ENCODE results near the gene H2AZ2.

The H2AZ2 gene

DNA sequence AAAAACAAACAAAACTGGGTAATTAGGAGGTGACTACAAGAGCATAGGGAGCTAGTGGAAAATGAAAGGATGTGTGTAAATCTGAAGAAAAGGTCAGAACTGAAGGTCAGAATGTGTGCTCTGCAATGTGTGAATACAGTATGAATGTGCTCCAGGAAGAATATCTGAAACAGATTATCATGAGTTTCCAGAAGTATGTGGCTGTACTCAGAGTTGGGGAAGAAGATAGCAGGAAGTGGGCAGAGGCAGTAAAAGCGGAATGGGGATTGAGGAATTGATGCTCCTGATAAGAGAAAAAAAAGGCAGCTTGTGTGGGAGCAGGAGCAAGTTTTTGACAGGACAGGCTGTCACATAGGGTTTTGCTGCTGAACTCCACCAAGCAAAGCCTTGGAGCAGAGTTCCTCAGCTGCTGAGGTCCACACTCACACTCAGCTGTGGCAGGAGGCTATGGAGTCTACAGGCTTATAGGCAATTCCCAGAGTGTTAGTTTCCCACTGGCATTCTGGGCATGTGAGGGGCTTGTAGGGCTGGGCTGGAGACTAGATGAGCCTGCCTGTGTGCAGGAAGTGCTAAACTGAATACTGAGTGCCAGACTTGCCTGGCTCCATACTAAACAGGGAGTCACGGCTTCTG, 22.9 kb downstream of the H2AZ2 start:
- TF ChIP-seq, protein P1, sequence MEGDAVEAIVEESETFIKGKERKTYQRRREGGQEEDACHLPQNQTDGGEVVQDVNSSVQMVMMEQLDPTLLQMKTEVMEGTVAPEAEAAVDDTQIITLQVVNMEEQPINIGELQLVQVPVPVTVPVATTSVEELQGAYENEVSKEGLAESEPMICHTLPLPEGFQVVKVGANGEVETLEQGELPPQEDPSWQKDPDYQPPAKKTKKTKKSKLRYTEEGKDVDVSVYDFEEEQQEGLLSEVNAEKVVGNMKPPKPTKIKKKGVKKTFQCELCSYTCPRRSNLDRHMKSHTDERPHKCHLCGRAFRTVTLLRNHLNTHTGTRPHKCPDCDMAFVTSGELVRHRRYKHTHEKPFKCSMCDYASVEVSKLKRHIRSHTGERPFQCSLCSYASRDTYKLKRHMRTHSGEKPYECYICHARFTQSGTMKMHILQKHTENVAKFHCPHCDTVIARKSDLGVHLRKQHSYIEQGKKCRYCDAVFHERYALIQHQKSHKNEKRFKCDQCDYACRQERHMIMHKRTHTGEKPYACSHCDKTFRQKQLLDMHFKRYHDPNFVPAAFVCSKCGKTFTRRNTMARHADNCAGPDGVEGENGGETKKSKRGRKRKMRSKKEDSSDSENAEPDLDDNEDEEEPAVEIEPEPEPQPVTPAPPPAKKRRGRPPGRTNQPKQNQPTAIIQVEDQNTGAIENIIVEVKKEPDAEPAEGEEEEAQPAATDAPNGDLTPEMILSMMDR (IDR thresholded peaks at IDR 0.05; ENCODE audit: extremely low read depth, missing control alignments): no peak
- DNase-seq (ENCODE audit: low spot score): no peak

DNA sequence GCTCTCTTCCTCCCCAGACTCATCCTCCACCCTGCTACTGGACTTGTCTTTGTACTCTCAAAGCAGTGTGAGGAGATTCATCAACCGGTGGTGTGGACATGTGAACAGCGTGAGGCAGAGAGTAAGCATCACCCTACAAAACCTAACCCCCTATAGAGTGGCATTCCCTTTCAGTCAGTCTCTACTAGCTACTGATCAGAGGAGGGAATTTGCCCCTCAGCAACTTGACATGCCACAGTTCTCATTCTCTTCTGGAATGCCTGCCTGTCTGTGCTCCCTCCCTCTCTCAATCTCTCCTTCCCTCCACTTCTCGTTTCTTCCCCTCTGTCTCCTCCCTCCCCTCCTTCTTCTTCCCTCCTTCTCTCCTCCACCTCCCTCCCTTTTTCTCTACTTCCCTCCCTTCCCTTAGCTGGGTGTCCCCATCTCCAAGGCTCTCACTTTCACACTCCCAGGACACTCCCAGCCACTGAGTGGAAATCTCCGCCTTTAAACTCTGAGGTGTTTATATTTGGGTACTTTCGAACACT, 24.6 kb downstream of the H2AZ2 start:
- TF ChIP-seq, protein P1 (IDR thresholded peaks at IDR 0.05; ENCODE audit: extremely low read depth, missing control alignments): no peak
- DNase-seq (ENCODE audit: low spot score): no peak

DNA sequence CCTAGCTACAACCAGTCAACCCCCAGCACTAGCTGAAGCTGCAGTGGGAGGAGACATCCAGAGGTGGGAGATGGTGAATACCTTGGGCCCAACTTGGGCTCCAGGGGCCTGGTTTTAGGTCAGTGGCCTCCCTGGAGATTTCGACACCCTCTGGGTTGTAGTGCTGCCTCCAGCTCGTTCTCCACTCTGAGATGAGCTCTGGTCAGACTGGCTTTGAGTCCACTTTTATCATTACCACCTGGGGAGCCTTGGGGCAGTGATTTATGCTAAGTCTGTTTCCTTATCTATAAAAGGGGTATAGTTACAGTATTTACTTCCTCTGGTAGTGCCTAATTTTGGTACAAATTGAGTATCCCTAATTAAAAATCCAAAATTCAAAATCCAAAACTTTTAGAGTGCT, 28.6 kb downstream of the H2AZ2 start:
- DNase-seq (ENCODE audit: low spot score): no peak
- TF ChIP-seq, protein P1 (IDR thresholded peaks at IDR 0.05; ENCODE audit: extremely low read depth, missing control alignments): no peak

DNA sequence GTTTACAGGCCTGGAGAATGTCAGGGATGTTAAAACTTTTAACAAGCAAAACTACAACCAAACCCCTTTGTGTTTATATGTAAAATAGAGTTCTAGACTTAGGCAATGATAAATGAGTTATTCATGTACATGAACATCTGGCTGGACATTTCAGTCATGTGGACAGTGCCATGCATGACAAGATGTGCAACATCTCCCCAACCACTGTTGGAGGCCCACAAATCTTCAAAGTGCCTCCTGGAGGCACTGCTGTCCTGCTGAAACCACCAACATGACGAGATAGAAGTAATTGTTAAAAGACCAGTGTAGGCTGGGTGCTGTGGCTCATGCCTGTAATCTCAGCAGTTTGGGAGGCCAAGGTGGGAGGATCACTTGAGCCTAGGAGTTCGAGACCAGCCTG, 33.0 kb downstream of the H2AZ2 start:
- TF ChIP-seq, protein P1 (IDR thresholded peaks at IDR 0.05; ENCODE audit: extremely low read depth, missing control alignments): no peak
- DNase-seq (ENCODE audit: low spot score): no peak

DNA sequence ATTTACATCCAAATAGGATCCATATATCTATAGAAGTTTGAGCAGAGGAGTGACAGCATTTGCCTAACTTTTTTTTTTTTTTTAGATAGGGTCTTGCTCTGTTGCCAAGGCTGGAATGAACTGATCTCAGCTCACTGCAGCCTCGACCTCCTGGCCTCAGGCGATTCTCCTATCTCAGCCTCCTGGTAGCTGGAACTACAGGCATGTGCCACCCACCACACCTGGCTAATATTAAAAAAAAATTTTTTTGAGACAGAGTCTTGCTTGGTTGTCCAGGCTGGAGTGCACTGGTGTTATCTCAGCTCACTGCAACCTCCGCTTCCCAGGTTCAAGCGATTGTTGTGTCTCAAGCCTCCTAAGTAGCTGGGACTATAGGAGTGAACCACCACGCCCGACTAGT, 36.3 kb downstream of the H2AZ2 start:
- no peak for DNase-seq (ENCODE audit: low spot score)
- TF ChIP-seq, protein P1 (IDR thresholded peaks at IDR 0.05; ENCODE audit: extremely low read depth, missing control alignments): no peak

DNA sequence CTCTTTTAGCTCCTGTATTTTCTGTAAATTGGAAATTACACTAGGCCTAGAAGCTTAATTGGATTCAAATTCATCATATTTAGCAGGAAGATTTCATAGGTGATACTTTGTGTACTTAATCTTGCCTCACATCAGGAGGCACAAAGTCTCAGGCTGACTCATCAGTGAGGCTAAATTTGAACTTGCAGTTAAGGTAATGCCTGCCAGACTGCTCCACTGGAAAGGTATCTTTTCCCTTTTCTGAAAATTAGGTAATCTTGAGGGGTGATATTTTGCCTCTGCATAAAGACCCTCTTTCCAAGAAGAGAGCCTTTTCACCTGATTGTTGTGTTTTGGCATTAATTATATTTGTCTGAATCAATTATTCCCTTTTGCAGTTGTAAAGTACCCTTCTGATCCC, 36.8 kb downstream of the H2AZ2 start:
- no peak for DNase-seq (ENCODE audit: low spot score)
- TF ChIP-seq, protein P1 (IDR thresholded peaks at IDR 0.05; ENCODE audit: extremely low read depth, missing control alignments): no peak

DNA sequence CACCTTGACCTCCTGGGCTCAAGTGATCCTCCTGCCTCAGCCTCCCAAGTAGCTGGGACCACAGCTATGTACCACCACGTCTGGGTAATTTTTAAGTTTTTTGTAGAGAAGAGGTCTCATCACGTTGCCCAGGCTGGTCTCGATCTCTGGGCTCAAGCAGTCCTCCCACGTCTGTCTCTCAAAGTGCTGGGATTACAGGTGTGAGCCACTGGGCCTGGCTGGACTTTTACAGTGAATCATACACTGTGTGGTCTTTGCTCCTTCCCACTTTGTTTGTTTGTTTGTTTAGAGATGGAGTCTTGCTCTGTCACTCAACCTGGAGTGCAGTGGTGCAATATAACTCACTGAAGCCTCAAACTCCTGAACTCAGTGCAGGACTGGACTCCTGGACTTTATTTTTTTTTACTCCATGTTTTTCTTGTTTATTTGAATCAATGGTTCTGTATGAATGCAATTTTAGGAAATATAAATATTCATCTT, 38.9 kb downstream of the H2AZ2 start:
- TF ChIP-seq, protein P1 (IDR thresholded peaks at IDR 0.05; ENCODE audit: extremely low read depth, missing control alignments): no peak
- no peak for DNase-seq (ENCODE audit: low spot score)

Data from GM20000 (cell line).